HG03025 (cell line): ENCODE data around the gene VEZT.
A peak's percentile ranks its signal among the peaks of the same experiment; 100 is the strongest.
"Not testable (repeated sequence)": the region's sequence is repeated elsewhere in the genome, so short reads cannot be mapped to it uniquely, and the experiment has no call there.

Experiments used
- ATAC-seq: cut with Tn5 transposase; IDR thresholded peaks from one replicate; pipeline ENCODE4 v1.9.1; 2021; ENCODE audit warnings: mild to moderate bottlenecking, moderate library complexity; ENCODE audit not compliant: unreplicated experiment, low FRiP score

Gene VEZT, protein sequence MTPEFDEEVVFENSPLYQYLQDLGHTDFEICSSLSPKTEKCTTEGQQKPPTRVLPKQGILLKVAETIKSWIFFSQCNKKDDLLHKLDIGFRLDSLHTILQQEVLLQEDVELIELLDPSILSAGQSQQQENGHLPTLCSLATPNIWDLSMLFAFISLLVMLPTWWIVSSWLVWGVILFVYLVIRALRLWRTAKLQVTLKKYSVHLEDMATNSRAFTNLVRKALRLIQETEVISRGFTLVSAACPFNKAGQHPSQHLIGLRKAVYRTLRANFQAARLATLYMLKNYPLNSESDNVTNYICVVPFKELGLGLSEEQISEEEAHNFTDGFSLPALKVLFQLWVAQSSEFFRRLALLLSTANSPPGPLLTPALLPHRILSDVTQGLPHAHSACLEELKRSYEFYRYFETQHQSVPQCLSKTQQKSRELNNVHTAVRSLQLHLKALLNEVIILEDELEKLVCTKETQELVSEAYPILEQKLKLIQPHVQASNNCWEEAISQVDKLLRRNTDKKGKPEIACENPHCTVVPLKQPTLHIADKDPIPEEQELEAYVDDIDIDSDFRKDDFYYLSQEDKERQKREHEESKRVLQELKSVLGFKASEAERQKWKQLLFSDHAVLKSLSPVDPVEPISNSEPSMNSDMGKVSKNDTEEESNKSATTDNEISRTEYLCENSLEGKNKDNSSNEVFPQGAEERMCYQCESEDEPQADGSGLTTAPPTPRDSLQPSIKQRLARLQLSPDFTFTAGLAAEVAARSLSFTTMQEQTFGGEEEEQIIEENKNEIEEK

DNA sequence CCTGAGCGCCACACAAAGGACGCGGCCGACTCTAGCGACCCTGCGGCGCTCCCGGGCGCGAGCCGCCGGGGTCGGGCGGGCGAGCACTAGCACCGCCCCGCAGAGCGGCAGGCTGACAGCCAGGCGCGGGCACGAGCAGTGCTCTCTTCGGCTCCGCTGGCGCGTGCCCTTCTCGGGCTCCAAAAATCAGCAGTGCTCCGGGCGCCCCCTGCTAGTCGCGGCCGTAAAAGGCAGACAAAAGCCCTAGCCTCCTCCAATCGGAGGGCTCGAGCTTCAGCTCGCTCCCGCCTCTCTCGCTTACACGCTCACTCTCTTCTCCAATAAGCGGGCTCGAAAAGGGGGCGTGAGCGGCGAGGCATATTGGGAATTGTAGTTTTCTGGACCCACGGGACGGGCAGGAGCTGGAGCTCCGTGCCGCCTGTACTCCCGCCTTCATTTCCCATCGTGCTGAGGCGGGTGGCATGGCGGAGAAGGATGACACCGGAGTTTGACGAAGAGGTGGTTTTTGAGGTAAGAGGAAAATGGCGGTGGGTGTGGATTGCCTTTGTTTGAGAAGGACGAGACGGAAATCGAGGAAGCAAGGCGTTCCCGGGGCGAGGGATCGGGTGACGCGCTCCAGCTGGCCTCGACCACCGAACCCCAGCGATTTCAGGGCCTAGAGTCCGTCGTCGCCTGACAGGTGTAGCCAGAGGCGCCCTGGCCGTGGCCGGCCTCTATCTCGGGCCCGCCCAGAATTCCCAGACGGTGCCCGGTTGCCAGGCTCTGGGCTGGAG lies at the start of gene VEZT, which contains the start of gene FGD6:
Gene VEZT (plus strand): TSS at position 431 of the 773 bp plus-strand sequence. CDS start 44 bp downstream, at position 475.
Gene FGD6 (minus strand): TSS at position 91 of the 773 bp plus-strand sequence. CDS start 227 bp downstream, outside the sequence.
- peak; percentile 85 for ATAC-seq

DNA sequence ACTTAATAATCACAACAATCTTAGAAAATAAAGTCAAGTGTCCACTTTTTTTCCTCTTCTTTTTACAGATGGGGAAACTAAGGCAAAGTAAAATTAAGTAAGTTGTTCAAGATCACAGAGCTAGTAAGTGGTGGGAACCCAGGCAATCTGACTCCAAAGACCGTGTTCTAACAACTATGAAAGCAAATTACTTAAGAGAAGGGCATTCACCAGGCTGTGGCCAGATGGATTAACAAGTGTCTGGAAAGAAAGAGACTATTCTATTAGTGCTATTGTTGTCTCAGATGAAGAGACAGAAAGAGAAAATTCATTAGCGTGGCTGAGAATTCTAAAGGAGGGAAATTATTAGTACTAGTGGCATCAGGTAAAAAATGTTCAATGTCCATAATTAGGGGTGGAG lies 48.9 kb upstream of the VEZT start:
- no peak for ATAC-seq

DNA sequence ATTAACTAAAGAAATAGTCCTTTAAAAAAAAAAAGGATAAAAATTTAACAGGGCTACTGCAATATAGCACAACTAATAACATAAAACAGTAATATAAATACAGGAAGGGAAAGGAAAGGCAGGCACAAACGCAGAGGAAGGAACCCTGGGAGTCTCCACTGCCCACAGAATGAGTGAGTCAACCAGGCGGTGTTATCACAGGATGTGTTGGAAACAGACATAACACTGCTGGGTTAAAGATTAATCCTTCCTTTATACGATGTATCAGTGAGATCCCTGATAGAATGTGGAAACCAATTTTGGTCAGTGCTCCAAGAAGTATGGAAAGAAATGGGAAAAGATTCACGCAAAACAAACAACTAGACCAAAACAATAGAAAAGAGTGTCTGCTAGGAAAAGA lies 48.2 kb upstream of the VEZT start:
- no peak for ATAC-seq

DNA sequence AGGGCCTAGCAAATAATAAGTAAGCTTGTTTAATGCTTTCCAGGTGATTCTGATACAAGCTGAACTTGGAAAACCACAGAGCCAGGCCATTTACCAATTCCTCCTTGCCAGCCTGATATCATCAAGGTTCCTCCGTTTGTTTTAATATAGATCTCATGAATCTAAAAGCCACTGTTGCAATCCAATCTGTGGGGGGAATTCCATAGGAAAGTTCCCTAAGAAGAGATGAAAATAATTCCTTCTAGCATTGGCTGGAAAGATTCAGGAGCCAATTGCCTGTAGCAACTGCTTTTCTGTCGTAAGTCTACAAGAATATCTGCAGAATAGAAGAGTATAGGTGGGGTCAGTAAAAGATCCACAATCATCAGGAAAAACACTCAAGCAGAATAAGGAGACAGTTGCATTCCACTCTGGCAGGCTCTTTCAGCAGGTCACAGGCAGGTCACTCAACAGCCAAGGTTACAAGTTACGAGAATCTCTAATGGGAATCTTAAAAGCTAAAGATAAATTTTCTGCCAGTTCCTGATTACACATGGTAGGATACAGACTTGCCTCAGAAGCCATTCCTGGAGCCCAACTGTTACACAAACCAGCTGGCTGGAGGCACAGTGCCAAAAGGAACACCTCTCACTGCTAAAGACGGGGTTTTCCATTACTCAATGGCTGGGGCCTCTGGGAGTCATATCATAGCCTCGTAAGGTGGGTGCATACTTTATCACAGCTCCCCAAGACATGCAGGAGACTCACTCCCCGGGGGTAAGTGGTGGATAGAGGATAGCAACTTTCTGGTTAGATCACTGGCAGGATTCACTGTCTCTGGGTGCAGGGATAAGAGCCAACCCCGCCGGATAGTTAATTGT lies 44.0 kb upstream of the VEZT start:
- ATAC-seq: no peak

DNA sequence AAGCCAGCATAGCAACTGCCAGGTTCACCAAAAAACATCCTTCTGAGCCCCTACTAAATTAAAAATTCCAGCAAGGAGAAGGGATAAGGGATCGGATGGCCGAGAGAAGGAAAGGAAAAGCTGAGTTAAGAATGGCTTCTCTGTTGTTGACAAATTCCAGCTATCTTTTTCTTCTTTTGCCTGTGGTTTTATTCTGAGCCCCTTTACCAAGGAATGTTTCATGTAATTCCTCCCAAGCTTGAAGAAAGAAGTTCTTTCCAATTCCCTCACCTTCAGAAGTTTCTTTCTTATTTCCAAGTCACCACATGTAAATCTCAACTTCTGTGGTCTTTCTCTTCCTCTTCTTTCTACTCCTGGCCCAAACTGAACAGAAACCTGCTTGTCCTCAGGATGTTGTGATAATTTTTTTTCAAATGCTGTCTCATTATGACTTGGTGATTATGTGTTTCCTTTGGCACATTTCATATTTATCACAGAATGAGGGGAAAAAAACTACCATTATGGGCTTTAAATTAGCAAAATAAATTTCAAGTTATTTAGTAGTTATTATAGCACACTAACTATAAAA lies 40.3 kb upstream of the VEZT start:
- ATAC-seq: no peak

DNA sequence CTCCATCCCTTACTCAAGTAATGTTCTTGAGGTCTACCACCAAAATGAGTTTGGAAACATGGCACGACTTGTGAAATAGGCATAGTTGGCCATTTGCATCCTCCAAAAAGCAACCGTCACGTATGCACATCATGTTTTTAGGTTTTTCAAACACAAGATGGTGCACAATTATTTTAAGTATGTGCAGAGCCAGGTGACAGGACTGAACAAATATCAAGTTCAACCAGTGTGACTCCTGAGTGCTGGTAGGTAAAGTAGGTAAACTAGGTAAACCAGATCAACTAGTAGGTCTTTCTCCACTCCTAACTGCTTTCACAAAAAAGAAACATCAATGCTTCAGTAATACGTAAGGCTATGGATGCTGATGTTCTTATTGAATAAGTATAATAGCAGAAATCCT lies 39.5 kb upstream of the VEZT start:
- no peak for ATAC-seq

DNA sequence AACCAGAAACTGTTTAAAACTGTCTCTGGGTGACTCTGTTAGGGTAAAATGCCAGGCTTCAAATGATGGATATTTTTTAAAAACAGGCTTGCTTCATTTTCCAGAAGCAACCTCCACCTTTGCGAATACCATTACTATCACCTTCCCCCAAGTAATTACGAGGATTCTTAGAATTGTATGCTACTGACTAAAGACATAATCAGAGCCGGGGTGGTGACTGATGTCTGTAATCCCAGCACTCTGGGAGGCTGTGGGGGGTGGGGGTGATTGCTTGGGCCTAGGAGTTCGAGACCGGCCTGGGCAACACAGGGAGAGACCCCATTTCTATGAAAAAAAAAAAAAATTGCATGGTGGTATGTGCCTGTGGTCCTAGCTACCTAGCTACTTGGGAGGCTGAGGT lies 38.6 kb upstream of the VEZT start:
- no peak for ATAC-seq

DNA sequence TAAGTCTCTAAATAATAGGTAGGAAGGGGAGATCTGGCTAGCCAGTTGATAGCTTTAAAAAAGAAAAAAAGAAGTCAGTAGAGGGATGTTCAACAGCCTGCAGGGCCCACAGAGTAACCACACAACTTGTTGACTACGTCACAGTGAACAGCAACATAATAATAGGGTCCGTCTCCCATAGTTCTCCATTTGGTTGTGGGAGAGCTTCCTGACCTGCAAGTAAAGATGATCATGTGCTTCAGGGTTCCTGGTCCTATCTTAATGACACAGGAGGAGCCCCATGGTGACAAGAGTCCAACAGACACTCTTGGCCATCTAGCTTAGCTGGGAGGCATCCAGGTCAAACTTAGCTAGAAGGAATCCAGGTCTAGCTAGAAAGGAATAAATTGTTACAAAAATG lies 36.5 kb upstream of the VEZT start:
- ATAC-seq: no peak

DNA sequence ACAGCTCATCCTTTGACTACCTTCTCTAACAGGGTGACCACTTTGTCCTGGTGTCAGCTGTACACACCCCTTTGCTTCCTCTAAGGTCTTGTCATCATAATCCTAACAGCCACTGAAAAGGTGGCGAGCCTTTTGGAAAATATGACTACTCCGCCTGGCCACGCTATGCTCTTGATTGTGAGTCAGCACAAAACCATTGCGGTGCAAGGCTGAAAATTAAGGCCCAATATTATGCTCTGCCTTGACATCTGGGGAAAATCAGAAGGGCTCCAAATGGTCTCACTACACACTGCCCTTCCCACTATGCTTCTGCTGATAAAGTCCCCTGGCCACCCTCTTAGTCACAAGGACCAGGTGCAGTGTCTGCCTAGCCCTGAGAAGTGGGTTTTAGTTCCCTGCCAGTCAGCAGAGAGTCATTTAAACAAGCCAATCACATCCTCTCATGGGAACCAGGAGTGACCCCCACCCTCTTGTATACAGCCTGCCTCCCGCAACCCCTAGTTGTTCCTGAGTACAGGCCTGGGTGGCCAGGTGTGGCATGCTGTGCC lies 34.7 kb upstream of the VEZT start:
- ATAC-seq: no peak

DNA sequence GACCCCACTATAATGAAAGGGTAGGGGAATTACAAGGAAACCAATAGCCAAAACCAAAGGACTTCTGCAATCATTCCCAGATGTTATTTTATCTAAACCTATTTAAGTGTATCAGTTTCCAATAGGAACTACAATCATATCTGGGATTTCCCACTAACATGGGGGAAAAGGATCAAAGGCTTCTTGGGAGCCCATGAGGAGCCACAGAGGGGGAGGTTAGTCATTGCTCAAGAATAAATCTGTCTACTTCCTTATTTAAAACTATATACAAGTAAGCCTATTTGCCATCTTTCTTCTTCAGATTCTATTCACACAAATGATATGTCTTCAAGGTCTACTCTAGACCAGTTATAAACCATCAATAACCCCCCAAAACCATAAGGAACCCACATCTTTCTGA lies 33.5 kb upstream of the VEZT start:
- no peak for ATAC-seq

DNA sequence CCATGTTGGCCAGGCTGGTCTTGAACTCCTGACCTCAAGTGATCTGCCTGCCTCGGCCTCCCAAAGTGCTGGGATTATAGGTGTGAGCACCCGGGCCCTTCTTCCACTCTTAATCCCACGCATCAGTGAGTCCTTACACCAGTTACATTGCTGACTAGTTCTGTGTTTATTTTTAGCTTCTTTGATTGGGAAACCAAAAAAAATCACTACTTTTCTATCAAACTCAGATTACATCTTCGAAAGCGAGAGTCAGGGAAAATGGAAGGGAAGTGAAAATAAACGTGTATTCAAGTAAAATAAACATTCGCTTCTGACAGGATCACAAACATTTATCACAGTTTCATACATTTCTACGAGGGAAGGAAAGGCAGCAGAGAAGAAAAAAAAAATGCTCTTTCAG lies 32.5 kb upstream of the VEZT start:
- ATAC-seq: no peak

DNA sequence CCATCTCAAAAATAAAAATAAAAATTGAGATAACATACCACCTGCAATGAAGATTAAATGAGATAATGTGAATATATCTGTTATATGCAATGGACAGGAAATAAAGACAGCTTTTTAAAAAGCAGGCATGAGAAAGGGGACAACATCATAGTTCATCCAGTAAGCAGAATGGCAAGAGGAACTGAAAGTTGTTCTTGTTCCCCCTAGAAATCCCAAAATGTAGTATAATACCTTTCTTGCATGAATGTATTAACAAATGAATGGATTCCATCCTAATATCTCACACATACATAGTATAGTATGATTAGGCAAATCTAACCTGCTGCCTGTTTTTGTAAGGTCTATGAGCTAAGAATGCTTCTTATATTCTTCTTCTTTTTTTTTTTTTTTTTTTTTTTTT lies 31.8 kb upstream of the VEZT start:
- ATAC-seq: no peak

DNA sequence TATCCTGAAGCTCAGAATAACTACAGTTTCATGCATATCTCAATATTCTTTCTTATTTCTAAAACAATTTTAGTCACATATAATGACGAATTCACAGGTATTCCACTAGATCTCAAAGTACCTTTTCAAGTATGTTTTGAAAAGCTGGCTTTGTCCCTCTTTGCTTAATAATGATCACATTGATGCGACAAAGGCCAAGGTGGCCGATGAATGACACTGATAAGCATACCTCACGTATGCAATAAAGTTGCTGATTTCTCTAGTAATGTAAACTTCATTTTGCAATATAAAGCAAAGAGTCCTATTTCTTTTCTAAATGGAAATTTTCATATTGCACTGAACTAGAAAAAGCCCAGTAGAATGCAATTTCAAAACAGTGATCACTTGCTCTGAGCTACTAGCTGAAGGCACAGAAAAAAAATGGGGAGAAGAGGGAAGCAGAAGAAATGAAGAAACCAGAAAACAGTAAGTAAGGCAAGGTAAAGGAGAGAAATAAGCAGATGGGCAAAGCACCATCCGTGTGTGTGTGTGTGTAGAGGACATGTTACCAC lies 29.7 kb upstream of the VEZT start:
- no peak for ATAC-seq

DNA sequence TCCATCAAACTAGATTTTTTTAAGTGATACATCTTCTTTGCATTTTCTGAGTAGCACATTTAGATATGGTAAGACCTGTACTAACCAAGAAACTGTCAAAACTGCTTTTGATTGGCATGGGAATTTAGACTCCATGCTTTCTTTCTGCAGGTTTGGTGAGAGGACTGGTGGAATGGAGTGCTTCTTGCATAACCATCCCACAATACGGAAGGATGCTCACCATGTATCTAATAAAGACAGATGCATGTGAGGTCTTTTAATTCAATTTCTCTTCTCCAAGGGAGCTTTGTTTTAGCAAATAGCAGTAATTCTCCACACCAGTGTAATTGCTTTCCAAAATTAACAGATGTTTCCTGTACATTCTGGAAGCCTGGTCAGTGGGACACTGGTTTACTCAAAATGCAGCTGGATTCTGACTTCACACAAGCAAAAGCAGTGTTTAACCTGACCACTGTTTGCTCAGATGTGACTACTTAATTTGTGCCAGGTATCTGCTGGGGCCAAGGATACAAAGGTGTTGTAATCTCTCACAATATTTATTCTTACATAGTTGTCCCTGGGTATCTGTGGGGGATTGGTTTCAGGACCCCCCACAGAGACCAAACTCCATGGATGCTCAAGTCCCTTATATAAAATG lies 26.4 kb upstream of the VEZT start:
- ATAC-seq: no peak

DNA sequence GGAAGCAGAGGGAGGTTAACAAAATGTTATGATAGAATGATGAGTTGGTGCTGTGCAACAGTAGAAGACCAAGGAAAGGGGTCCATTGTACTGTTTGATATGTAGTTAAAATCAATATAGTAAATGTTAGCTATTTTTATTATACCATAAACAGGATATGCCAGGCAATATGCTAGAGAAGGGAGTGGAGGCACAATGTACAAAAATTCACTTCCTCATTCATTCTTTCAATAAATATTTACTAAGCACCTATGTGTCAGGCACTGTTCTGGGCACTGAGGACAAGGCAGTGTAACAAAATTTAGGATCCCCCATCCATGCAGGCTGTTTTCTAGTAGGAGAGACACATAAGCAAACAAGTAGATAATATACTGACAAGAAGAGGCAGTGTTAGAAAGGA lies 25.3 kb upstream of the VEZT start:
- no peak for ATAC-seq

DNA sequence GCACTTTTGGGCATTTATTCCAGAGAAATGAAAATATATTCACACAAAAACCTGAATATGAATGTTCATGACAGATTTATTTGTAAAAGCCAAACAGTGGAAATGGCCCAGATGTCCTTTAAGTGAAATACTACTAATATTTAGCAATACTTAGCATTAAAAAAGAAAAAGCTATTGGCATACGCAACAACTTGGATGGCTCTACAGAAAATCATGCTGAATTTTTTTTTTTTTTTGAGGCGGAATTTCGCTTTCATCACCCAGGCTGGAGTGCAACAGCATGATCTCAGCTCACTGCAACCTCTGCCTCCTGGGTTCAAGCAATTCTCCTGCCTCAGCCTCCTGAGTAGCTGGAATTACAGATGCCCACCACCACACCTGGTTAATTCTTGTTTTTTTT lies 24.5 kb upstream of the VEZT start:
- no peak for ATAC-seq

DNA sequence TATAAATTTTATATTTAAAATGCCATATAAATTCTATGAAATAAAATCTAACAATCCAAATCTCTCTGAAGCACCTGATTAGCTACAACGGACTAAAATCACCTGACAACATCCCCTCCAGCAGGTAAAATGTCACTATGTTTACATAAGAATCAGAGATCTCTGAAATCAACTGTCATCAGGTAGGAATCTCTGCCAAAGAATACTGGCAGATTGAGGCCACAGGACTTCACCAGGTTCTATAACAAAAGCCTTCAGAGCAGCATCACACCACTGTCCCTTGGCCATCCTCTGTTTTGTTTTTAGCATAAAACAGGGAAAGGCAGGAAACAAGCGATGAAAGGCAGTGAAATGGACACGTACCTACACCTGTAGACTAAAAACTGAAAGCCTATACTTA lies 22.5 kb upstream of the VEZT start:
- ATAC-seq: no peak

DNA sequence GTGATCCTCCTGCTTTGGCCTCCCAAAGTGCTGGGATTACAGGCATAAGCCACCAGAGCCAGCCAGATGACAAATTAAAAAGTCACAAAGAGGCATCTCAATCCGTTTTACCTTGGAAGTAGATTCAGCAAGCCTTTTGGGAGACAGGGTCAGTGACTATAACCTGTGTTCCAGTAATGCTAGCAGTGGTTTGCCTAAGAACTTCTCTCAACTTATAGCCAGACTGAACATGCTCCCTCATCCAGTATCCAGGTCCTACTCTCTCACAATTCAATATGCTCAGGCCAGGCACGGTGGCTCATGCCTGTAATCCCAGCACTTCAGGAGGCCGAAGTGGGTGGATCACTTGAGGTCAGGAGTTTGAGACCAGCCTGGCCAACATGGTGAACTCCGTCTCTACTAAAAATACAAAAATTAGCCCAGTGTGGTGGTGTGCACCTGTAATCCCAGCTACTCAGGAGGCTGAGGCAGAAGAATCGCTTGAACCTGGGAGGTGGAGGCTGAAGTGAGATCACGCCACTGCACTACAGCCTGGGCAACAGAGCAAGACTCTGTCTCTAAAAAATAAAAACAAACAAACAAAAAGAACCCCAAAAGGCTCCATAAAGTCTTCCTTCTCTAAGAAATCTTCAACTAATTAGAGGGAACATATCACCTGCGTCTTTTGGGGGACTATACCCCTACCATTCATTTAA lies 20.6 kb upstream of the VEZT start:
- not testable (repeated sequence) for ATAC-seq
